ENCODE results near the gene ATP8A2.

DNA sequence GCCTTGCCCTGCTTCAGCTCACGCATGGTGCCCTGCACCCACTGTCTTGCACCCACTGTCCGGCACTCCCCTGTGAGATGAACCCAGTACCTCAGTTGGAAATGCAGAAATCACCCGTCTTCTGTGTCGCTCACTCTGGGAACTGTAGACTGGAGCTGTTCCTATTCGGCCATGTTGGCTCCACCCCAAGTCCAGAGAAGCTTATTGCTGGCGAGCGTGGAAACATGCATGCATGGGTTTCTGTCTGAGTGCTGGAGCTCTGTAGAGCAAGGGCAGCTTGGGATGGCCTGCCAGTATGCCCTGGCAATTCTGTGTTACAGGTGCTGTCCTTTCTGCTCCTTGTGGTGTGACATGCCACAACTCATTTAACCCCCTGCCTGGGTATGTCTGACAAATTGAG is 527.2 kb downstream of the ATP8A2 start:
- TF ChIP-seq, protein P1, sequence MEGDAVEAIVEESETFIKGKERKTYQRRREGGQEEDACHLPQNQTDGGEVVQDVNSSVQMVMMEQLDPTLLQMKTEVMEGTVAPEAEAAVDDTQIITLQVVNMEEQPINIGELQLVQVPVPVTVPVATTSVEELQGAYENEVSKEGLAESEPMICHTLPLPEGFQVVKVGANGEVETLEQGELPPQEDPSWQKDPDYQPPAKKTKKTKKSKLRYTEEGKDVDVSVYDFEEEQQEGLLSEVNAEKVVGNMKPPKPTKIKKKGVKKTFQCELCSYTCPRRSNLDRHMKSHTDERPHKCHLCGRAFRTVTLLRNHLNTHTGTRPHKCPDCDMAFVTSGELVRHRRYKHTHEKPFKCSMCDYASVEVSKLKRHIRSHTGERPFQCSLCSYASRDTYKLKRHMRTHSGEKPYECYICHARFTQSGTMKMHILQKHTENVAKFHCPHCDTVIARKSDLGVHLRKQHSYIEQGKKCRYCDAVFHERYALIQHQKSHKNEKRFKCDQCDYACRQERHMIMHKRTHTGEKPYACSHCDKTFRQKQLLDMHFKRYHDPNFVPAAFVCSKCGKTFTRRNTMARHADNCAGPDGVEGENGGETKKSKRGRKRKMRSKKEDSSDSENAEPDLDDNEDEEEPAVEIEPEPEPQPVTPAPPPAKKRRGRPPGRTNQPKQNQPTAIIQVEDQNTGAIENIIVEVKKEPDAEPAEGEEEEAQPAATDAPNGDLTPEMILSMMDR (IDR thresholded peaks at IDR 0.05) = no peak
- TF ChIP-seq POLR2A (IDR thresholded peaks at IDR 0.05) = no peak

Data from right lobe of liver (tissue), 4 donors.